ENCODE measurements around the gene THAP11. TPM values are rescaled to one million over a fixed set of nuclear protein-coding genes. Genes with fewer than 3 reads are reported as not detected.

THAP11 gene
- total RNA-seq, 3 donors from 2014 or later (not counting 1 experiment from before 2014, with no cell fraction given): 25.5 to 35.8 (median 30.3) TPM

DNA sequence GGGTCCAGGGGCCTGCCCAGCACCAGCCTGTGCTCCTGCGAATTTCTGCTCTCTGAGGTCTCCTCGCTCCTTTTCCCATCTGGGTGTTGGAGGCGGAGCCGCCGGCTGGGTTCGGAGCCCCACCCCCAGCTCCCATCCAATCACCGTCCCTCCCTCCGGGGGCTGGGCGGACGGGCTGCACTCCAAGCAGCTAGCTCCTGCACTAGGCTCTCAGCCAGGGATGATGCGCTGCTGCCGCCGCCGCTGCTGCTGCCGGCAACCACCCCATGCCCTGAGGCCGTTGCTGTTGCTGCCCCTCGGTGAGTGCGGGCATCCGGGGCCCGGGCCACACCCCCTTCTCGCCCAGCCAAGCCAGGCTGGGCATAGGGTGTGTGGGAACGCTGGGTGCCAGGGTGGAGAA lies 42.6 kb downstream of the THAP11 start, which contains the start of gene NRN1L:
Gene NRN1L, plus strand, starts transcription at position 202 of the 400 bp plus-strand sequence. Its CDS starts 19 bp downstream, at position 221.
- no peak for DNase-seq
- Histone ChIP-seq H3K4me1 (ENCODE audit: control insufficient read depth, insufficient read depth, low read length) (no peaks in the 10 kb centered on the region), H3K27ac (ENCODE audit: low read length) (no peak within 1 kb of the TSS), H3K27me3 (ENCODE audit: control insufficient read depth, insufficient read depth, low read length) (no peaks in the 10 kb centered on the region), H3K9me3 (ENCODE audit: control insufficient read depth, insufficient read depth, low read length) (no peaks in the 10 kb centered on the region), H3K4me3 (ENCODE audit: low read length) (no peak within 1 kb of the TSS), H3K36me3 (ENCODE audit: control insufficient read depth, insufficient read depth, low read length) (peaks cover 52% of the 10 kb centered on the region)
- no peaks in the 10 kb centered on the region for H3K9me3 Mint-ChIP-seq
- peaks cover 0 to 4% of the 10 kb centered on the region in 2 donors for H3K4me1 Mint-ChIP-seq
- no peak within 1 kb of the TSS for H3K4me3 Mint-ChIP-seq
- no peaks in the 10 kb centered on the region for H3K27me3 Mint-ChIP-seq (ENCODE audit: low read depth in 2 of 2)
- WGBS (ENCODE audit: insufficient coverage): 94% methylated on average over 22 of the region's 22 CpGs
- no peak for ATAC-seq
- peak within 1 kb of the TSS in 1 of 2 donors; percentile 58 for H3K27ac Mint-ChIP-seq
- H3K36me3 Mint-ChIP-seq: no peaks in the 10 kb centered on the region
- TF ChIP-seq, protein P1, sequence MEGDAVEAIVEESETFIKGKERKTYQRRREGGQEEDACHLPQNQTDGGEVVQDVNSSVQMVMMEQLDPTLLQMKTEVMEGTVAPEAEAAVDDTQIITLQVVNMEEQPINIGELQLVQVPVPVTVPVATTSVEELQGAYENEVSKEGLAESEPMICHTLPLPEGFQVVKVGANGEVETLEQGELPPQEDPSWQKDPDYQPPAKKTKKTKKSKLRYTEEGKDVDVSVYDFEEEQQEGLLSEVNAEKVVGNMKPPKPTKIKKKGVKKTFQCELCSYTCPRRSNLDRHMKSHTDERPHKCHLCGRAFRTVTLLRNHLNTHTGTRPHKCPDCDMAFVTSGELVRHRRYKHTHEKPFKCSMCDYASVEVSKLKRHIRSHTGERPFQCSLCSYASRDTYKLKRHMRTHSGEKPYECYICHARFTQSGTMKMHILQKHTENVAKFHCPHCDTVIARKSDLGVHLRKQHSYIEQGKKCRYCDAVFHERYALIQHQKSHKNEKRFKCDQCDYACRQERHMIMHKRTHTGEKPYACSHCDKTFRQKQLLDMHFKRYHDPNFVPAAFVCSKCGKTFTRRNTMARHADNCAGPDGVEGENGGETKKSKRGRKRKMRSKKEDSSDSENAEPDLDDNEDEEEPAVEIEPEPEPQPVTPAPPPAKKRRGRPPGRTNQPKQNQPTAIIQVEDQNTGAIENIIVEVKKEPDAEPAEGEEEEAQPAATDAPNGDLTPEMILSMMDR (IDR thresholded peaks at IDR 0.05): no peak
- intact Hi-C loops (cut with micrococcal nuclease): loop anchor here (5.0 kb wide), 1 partner anchor 43 kb away; no protein-coding TSS in a partner anchor

DNA sequence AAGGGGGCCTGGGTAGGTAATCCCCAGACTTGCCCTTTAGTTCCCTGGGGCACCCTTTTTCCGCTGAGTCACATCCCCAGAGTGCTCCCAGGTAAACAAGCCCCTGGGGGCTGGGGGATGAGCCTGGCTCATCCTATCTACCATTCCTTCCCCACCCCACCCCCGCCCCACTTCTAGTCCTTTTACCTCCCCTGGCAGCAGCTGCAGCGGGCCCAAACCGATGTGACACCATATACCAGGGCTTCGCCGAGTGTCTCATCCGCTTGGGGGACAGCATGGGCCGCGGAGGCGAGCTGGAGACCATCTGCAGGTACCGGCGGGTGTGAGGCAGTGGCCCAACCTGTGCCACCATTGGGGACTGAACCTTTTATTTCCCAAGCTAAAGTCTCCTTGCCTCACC lies 43.4 kb downstream of the THAP11 start:
- Mint-ChIP-seq H3K4me1 (peaks cover 0 to 4% of the 10 kb centered on the region in 2 donors), H3K9me3 (no peaks in the 10 kb centered on the region), H3K27me3 (ENCODE audit: low read depth in 2 of 2) (no peaks in the 10 kb centered on the region), H3K4me3 (no peak overlapping the region), H3K36me3 (no peaks in the 10 kb centered on the region), H3K27ac (no peak overlapping the region)
- Histone ChIP-seq H3K9me3 (ENCODE audit: control insufficient read depth, insufficient read depth, low read length) (no peaks in the 10 kb centered on the region), H3K4me1 (ENCODE audit: control insufficient read depth, insufficient read depth, low read length) (no peaks in the 10 kb centered on the region), H3K27me3 (ENCODE audit: control insufficient read depth, insufficient read depth, low read length) (no peaks in the 10 kb centered on the region), H3K4me3 (ENCODE audit: low read length) (no peak overlapping the region), H3K27ac (ENCODE audit: low read length) (no peak overlapping the region), H3K36me3 (ENCODE audit: control insufficient read depth, insufficient read depth, low read length) (peaks cover 43% of the 10 kb centered on the region)
- TF ChIP-seq, protein P1 (IDR thresholded peaks at IDR 0.05): no peak
- no peak for ATAC-seq
- 97% methylated on average over 11 of the region's 12 CpGs for WGBS (ENCODE audit: insufficient coverage)
- no peak for DNase-seq
- intact Hi-C loops (cut with micrococcal nuclease): loop anchor here (5.0 kb wide), 1 partner anchor 42 kb away; no protein-coding TSS in a partner anchor

DNA sequence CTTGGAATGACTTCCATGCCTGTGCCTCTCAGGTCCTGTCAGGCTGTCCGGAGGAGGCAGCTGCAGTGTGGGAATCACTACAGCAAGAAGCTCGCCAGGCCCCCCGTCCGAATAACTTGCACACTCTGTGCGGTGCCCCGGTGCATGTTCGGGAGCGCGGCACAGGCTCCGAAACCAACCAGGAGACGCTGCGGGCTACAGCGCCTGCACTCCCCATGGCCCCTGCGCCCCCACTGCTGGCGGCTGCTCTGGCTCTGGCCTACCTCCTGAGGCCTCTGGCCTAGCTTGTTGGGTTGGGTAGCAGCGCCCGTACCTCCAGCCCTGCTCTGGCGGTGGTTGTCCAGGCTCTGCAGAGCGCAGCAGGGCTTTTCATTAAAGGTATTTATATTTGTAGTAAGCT lies 43.9 kb downstream of the THAP11 start:
- TF ChIP-seq, protein P1 (IDR thresholded peaks at IDR 0.05): no peak
- no peaks in the 10 kb centered on the region for H3K27me3 Mint-ChIP-seq (ENCODE audit: low read depth in 2 of 2)
- no peak for DNase-seq
- peaks cover 0 to 4% of the 10 kb centered on the region in 2 donors for H3K4me1 Mint-ChIP-seq
- H3K36me3 Mint-ChIP-seq: no peaks in the 10 kb centered on the region
- ATAC-seq: no peak
- intact Hi-C loops (cut with micrococcal nuclease): loop anchor here (5.0 kb wide), 1 partner anchor 41 kb away; no protein-coding TSS in a partner anchor
- no peaks in the 10 kb centered on the region for H3K9me3 Mint-ChIP-seq
- H3K27ac Mint-ChIP-seq: no peak overlapping the region
- Histone ChIP-seq H3K36me3 (ENCODE audit: control insufficient read depth, insufficient read depth, low read length) (peaks cover 39% of the 10 kb centered on the region), H3K9me3 (ENCODE audit: control insufficient read depth, insufficient read depth, low read length) (no peaks in the 10 kb centered on the region), H3K27ac (ENCODE audit: low read length) (no peak overlapping the region), H3K27me3 (ENCODE audit: control insufficient read depth, insufficient read depth, low read length) (no peaks in the 10 kb centered on the region), H3K4me3 (ENCODE audit: low read length) (no peak overlapping the region), H3K4me1 (ENCODE audit: control insufficient read depth, insufficient read depth, low read length) (no peaks in the 10 kb centered on the region)
- WGBS (ENCODE audit: insufficient coverage): 99% methylated on average over 19 of the region's 19 CpGs
- H3K4me3 Mint-ChIP-seq: no peak overlapping the region

DNA sequence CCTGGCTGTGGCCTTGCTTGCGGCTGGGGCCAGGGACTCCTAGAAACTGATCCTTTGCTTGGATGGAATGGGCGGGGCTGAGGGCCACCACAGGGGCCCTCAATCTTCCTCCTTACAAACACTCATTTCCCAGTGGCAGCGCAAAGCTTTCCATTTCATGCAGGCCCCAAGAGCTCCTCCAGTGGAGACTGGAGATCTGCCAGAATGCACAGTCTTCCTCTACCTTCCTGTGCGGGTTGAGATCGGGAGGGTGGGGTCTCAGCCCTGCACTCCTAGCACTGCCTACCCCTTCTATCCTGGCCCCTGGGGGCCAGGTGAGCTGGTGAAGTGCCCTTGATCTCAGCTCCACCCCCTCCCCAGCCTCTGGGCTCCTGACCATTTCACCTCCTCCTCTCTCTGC lies 44.3 kb downstream of the THAP11 start:
- Mint-ChIP-seq H3K27ac (peak overlapping the region in 1 of 2 donors; percentile 43), H3K4me1 (peaks cover 0 to 4% of the 10 kb centered on the region in 2 donors), H3K4me3 (no peak overlapping the region), H3K36me3 (no peaks in the 10 kb centered on the region), H3K9me3 (no peaks in the 10 kb centered on the region), H3K27me3 (ENCODE audit: low read depth in 2 of 2) (no peaks in the 10 kb centered on the region)
- intact Hi-C loops (cut with micrococcal nuclease): loop anchor here (5.0 kb wide), 1 partner anchor 41 kb away; no protein-coding TSS in a partner anchor
- H3K4me3 ChIP-seq (ENCODE audit: low read length): no peak overlapping the region
- TF ChIP-seq, protein P1 (IDR thresholded peaks at IDR 0.05): no peak
- H3K4me1 ChIP-seq (ENCODE audit: control insufficient read depth, insufficient read depth, low read length): no peaks in the 10 kb centered on the region
- ATAC-seq (no peak), DNase-seq (no peak)
- H3K27ac ChIP-seq (ENCODE audit: low read length): no peak overlapping the region
- H3K9me3 ChIP-seq (ENCODE audit: control insufficient read depth, insufficient read depth, low read length): no peaks in the 10 kb centered on the region
- H3K36me3 ChIP-seq (ENCODE audit: control insufficient read depth, insufficient read depth, low read length): peaks cover 35% of the 10 kb centered on the region
- H3K27me3 ChIP-seq (ENCODE audit: control insufficient read depth, insufficient read depth, low read length): no peaks in the 10 kb centered on the region
- 92% methylated on average over 5 of the region's 5 CpGs for WGBS (ENCODE audit: insufficient coverage)

Measured in natural killer cell (primary cell).